Nephron (organoid): Measurements from ENCODE around the gene CHST9.
"Not testable (repeated sequence)": the region's sequence is repeated elsewhere in the genome, so short reads cannot be mapped to it uniquely, and the experiment has no call there.

Source experiments
- H3K27ac Mint-ChIP-seq, 3 experiments: 2 replicates each; pipeline ENCODE4 v1.8.0; 2020; ENCODE audit warnings: mixed read lengths in 3 of 3, mild to moderate bottlenecking in 2 of 3, moderate library complexity in 1 of 3
- H3K27me3 Mint-ChIP-seq: 2 replicates; pipeline ENCODE4 v1.8.0; 2021; ENCODE audit warnings: low read depth, mild to moderate bottlenecking, moderate library complexity, mixed read lengths
- H3K36me3 Mint-ChIP-seq: 2 replicates; pipeline ENCODE4 v1.8.0; 2020; ENCODE audit warnings: low read depth, mixed read lengths
- H3K4me1 Mint-ChIP-seq: 2 replicates; pipeline ENCODE4 v1.8.0; 2020; ENCODE audit warnings: mixed read lengths
- H3K4me3 Mint-ChIP-seq, 3 experiments: 2 replicates each; pipeline ENCODE4 v1.8.0; 2020; ENCODE audit warnings: mild to moderate bottlenecking in 3 of 3, mixed read lengths in 3 of 3, moderate library complexity in 2 of 3
- H3K9me3 Mint-ChIP-seq: 2 replicates; pipeline ENCODE4 v1.8.0; 2020; ENCODE audit warnings: mixed read lengths
- TF ChIP-seq, protein P1 (sequence below), 3 experiments: fragments of 200-600 bp; sonication (generic); IDR thresholded peaks; one replicate each; pipeline ENCODE4 v1.5.0; 2021; ENCODE audit warnings: antibody characterized with exemption in 3 of 3; ENCODE audit not compliant: unreplicated experiment in 3 of 3

The CHST9 gene

DNA sequence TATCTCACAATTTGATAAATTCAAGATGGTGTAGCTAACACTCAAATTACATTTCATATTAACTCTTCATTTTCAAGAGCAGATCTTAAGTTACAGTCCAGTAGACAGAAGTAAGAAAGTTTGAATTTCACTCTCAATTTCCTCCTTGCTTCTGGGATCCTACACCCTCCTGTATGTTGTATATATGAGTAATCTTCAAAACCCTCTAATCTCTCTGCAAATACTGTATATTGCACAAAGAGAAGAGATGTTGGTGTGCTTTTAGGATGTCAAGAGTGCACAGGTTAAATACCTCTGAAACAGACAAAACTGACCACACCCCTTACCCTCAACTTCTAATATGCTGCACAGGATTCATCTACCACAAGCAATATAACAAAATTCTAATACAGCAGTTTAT lies 6.7 kb downstream of the CHST9 start:
- peaks cover 8% of the 10 kb centered on the region for H3K27me3 Mint-ChIP-seq
- no peak overlapping the region for H3K27ac Mint-ChIP-seq
- H3K4me3 Mint-ChIP-seq = no peak overlapping the region
- TF ChIP-seq, protein P1, sequence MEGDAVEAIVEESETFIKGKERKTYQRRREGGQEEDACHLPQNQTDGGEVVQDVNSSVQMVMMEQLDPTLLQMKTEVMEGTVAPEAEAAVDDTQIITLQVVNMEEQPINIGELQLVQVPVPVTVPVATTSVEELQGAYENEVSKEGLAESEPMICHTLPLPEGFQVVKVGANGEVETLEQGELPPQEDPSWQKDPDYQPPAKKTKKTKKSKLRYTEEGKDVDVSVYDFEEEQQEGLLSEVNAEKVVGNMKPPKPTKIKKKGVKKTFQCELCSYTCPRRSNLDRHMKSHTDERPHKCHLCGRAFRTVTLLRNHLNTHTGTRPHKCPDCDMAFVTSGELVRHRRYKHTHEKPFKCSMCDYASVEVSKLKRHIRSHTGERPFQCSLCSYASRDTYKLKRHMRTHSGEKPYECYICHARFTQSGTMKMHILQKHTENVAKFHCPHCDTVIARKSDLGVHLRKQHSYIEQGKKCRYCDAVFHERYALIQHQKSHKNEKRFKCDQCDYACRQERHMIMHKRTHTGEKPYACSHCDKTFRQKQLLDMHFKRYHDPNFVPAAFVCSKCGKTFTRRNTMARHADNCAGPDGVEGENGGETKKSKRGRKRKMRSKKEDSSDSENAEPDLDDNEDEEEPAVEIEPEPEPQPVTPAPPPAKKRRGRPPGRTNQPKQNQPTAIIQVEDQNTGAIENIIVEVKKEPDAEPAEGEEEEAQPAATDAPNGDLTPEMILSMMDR (IDR thresholded peaks at IDR 0.05; ENCODE audit: unreplicated experiment in 3 of 3) = no peak
- no peaks in the 10 kb centered on the region for H3K36me3 Mint-ChIP-seq
- H3K9me3 Mint-ChIP-seq = no peaks in the 10 kb centered on the region
- H3K4me1 Mint-ChIP-seq = peaks cover 6% of the 10 kb centered on the region

DNA sequence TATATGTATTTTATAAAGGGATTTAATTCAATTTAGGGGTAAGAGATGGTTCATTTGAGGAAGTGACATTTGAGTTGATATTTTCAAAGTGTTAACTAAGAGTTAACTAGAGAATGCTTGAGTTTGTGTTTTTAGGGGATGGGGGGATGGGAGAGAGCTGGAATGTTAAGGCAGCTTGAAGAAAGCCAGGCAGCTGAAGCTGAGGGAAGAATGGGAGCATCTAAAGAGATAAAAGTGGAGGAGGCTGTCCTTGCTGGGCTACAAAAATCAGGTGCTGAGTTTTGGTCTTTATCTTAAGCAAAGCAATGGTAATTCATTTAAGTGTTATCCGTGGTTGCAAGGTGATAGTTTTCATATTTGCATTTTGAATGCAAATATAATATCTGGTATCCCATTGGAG lies 9.2 kb downstream of the CHST9 start:
- no peaks in the 10 kb centered on the region for H3K4me1 Mint-ChIP-seq
- H3K27ac Mint-ChIP-seq = no peak overlapping the region
- H3K27me3 Mint-ChIP-seq = no peaks in the 10 kb centered on the region
- H3K4me3 Mint-ChIP-seq = no peak overlapping the region
- no peaks in the 10 kb centered on the region for H3K9me3 Mint-ChIP-seq
- no peaks in the 10 kb centered on the region for H3K36me3 Mint-ChIP-seq
- TF ChIP-seq, protein P1 (IDR thresholded peaks at IDR 0.05; ENCODE audit: unreplicated experiment in 3 of 3) = no peak

DNA sequence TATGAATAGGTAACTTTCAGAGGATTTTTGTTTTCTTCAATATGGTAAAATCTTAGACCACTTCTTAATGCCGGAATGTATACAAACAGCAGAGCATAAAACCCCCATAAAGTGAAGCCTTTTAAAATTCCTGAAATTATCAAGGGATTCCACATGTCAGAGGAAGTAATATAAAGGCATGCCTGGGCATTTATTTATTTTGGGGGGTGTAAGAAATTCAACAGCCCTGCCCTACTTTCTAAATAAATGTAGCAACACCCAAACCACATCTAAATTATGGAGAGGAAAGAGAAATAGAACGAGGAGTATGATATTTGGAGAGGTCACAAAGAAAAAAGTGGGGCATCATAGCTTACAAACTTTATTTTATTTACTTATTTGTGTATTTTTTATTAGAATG lies 9.9 kb downstream of the CHST9 start:
- H3K27me3 Mint-ChIP-seq = no peaks in the 10 kb centered on the region
- no peaks in the 10 kb centered on the region for H3K9me3 Mint-ChIP-seq
- no peaks in the 10 kb centered on the region for H3K36me3 Mint-ChIP-seq
- H3K4me3 Mint-ChIP-seq = no peak overlapping the region
- no peak overlapping the region for H3K27ac Mint-ChIP-seq
- TF ChIP-seq, protein P1 (IDR thresholded peaks at IDR 0.05; ENCODE audit: unreplicated experiment in 3 of 3) = no peak
- no peaks in the 10 kb centered on the region for H3K4me1 Mint-ChIP-seq

DNA sequence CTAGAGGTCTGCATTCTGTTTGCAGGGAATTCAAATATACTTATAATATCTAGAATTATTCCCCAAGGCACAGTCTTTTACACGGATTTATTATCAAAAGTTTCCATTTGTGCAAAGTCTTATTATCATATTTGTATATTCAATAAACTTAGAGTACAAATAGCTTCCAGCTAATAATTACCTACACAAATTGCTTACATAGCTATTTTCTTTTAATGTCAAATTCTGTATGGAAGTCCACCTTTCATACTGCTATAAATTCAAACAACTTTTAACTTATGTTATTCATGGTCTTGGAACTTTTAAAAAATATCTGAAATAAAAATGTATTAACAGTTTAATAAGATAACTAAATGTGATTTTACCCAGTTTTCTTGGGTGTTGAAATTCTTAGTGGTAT lies 13.1 kb downstream of the CHST9 start:
- no peaks in the 10 kb centered on the region for H3K36me3 Mint-ChIP-seq
- H3K27ac Mint-ChIP-seq = no peak overlapping the region
- no peaks in the 10 kb centered on the region for H3K4me1 Mint-ChIP-seq
- no peak overlapping the region for H3K4me3 Mint-ChIP-seq
- peaks cover 12% of the 10 kb centered on the region for H3K9me3 Mint-ChIP-seq
- no peaks in the 10 kb centered on the region for H3K27me3 Mint-ChIP-seq
- TF ChIP-seq, protein P1 (IDR thresholded peaks at IDR 0.05; ENCODE audit: unreplicated experiment in 3 of 3) = no peak

DNA sequence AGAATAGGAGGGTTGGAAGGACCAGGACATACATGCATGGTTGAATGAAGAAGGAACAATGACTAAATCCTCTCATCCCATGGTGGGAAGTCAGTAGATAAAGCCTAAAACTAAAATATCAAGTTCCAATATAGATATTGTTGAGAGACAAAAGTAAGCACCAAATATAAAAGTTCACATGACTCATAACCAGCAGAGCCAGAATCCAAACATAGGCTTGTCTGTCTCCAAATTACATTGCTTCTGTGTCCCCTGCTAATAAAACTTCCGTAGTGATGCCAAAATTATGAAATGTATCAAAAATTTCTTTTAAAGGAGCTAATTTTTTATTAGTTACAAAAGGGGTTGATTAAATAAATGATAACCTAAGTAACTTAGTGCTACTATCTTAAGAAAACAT lies 19.7 kb downstream of the CHST9 start:
- Mint-ChIP-seq H3K27ac (no peak overlapping the region), H3K4me3 (no peak overlapping the region), H3K27me3 (no peaks in the 10 kb centered on the region), H3K4me1 (peaks cover 7% of the 10 kb centered on the region), H3K9me3 (peaks cover 36% of the 10 kb centered on the region), H3K36me3 (peaks cover 20% of the 10 kb centered on the region)
- TF ChIP-seq, protein P1 (IDR thresholded peaks at IDR 0.05; ENCODE audit: unreplicated experiment in 3 of 3) = no peak

DNA sequence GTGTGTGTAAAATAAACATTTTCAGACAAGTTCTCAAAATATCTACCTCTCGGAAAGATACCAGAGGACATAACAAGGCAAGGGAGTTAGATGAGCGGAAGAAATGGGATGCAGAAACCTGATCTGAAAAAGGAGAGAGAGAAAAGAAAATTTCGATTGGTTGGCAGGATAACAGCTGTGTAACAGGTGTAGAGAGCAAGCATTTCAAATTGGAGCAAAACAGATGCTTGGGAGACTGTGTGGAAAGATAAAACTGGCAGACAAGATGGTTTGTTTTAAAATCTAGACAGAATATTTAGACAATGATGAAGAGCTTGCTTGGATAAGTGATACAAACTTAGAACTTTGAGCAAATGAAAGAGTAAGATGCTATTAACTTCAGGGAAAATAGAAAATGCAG lies 20.2 kb downstream of the CHST9 start:
- no peak overlapping the region for H3K4me3 Mint-ChIP-seq
- H3K9me3 Mint-ChIP-seq = peaks cover 36% of the 10 kb centered on the region
- no peaks in the 10 kb centered on the region for H3K27me3 Mint-ChIP-seq

DNA sequence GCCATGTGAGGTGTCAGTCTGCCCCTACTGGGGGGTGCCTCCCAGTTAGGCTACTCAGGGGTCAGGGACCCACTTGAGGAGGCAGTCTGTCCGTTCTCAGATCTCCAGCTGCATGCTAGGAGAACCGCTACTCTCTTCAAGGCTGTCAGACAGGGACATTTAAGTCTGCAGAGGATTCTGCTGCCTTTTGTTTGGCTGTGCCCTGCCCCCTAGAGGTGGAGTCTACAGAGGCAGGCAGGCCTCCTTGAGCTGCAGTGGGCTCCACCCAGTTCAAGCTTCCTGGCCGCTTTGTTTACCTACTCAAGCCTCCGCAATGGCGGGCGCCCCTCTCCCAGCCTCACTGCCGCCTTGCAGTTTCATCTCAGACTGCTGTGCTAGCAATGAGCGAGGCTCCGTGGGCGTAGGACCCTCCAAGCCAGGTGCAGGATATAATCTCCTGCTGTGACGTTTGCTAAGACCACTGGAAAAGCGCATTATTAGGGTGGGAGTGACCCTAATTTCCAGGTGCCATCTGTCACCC lies 21.9 kb downstream of the CHST9 start:
- not testable (repeated sequence) for H3K4me1 Mint-ChIP-seq, H3K4me3 Mint-ChIP-seq, H3K27ac Mint-ChIP-seq, H3K27me3 Mint-ChIP-seq
- Mint-ChIP-seq H3K9me3 (peaks cover 31% of the 10 kb centered on the region), H3K36me3 (peaks cover 20% of the 10 kb centered on the region)

More for the DNA sequence above, 20.2 kb downstream of the CHST9 start:
- Mint-ChIP-seq H3K36me3 (peaks cover 20% of the 10 kb centered on the region), H3K4me1 (peaks cover 7% of the 10 kb centered on the region), H3K27ac (no peak overlapping the region)
- TF ChIP-seq, protein P1 (IDR thresholded peaks at IDR 0.05; ENCODE audit: unreplicated experiment in 3 of 3) = no peak

DNA sequence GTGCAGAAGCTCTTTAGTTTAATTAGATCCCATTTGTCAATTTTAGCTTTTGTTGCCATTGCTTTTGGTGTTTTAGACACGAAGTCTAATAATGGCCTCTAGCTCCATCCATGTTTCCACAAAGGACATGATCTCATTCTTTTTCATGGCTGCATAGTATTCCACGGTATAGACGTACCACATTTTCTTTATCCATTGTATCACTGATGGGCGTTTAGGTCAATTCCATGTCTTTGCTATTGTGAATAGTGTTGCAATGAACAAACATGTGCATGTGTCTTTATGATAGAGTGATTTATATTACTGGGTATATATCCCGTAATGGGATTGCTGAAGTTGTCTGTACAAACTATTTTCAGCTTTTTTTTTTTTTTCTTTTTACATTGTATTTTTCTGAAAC lies 35.9 kb downstream of the CHST9 start:
- Mint-ChIP-seq H3K36me3 (peaks cover 11% of the 10 kb centered on the region), H3K9me3 (peaks cover 15% of the 10 kb centered on the region)
- H3K4me3 Mint-ChIP-seq, H3K27me3 Mint-ChIP-seq, H3K4me1 Mint-ChIP-seq, H3K27ac Mint-ChIP-seq: not testable (repeated sequence)
